Spleen (tissue), 11 donors: Measurements from ENCODE around the gene CCDC106. TPM values are rescaled to one million over a fixed set of nuclear protein-coding genes. Genes with fewer than 3 reads are reported as not detected.

Experiments
- DNase-seq: peaks from one replicate; pipeline ENCODE4 v3.0.0-alpha.2; 2020
- H3K27ac ChIP-seq, 8 donors: fragments of 200-600 bp; sonication (generic) in 7 of 8; 1 replicate in 4 of 8; 2 replicates in 4 of 8; pipeline versions ENCODE4 v1.5.0 to v1.8.0; 2016 to 2021; ENCODE audit warnings: inconsistent platforms in 4 of 8, mild to moderate bottlenecking in 4 of 8, moderate library complexity in 1 of 8
- H3K27me3 ChIP-seq, 7 donors: fragments of 200-600 bp; sonication (generic) in 6 of 7; replicated peaks in 1 of 7; 1 replicate in 4 of 7; 2 replicates in 3 of 7; pipeline versions ENCODE4 v1.5.0 to v1.8.0; 2016 to 2021; ENCODE audit warnings: inconsistent platforms in 3 of 7, mild to moderate bottlenecking in 1 of 7
- H3K36me3 ChIP-seq, 6 donors: fragments of 200-600 bp; sonication (generic) in 5 of 6; 1 replicate in 4 of 6; 2 replicates in 2 of 6; pipeline versions ENCODE4 v1.5.0 to v1.8.0; 2016 to 2021; ENCODE audit warnings: inconsistent platforms in 2 of 6
- H3K4me1 ChIP-seq, 6 donors: fragments of 200-600 bp; sonication (generic) in 5 of 6; 1 replicate in 3 of 6; 2 replicates in 3 of 6; pipeline versions ENCODE4 v1.5.0 to v1.8.0; 2016 to 2021; ENCODE audit warnings: inconsistent platforms in 3 of 6
- H3K4me3 ChIP-seq, 8 donors: fragments of 200-600 bp; sonication (generic) in 7 of 8; 1 replicate in 4 of 8; 2 replicates in 4 of 8; pipeline versions ENCODE4 v1.5.0 to v1.8.0; 2016 to 2021; ENCODE audit warnings: inconsistent platforms in 4 of 8, mild to moderate bottlenecking in 4 of 8, moderate library complexity in 2 of 8
- H3K9me3 ChIP-seq, 8 donors: fragments of 200-600 bp; sonication (generic) in 7 of 8; 1 replicate in 4 of 8; 2 replicates in 4 of 8; pipeline versions ENCODE4 v1.5.0 to v1.8.0; 2016 to 2021; ENCODE audit warnings: inconsistent platforms in 4 of 8
- POLR2A ChIP-seq, 3 donors: fragments of 450-650 bp; IDR thresholded peaks; one replicate each; pipeline ENCODE4 v1.5.1; 2017; ENCODE audit warnings: antibody characterized with exemption in 3 of 3, mild to moderate bottlenecking in 1 of 3
- POLR2AphosphoS5 ChIP-seq, 3 donors: sonication (generic); formaldehyde crosslinking; IDR thresholded peaks; one replicate each; pipeline ENCODE4 v1.5.1; 2017; ENCODE audit warnings: antibody characterized with exemption in 3 of 3
- WGBS, 5 donors: extraction: QIAGEN DNeasy Blood & Tissue Kit in 3 of 5; methylation state at CpG; one replicate each; pipeline versions ENCODE4 v1.1.5 to v1.1.7; 2013 to 2018; 5-methylcytosine and 5-hydroxymethylcytosine counted together
- intact Hi-C: fragments of 100-400 bp; cut with DNase I; formaldehyde crosslinking; loops from one replicate; pipeline ENCODE4 v1.15.0; 2023; ENCODE audit warnings: low total_unique reads
- polyA plus RNA-seq, 3 donors: library from polyadenylated mRNA; stranded (reverse); fragments of 200-250 nt; gene quantifications; one replicate each; pipeline ENCODE4 v1.2.1, GENCODE V29; 2013
- total RNA-seq, 7 donors: library from RNA; depleted of rRNA in 3 of 7; stranded (reverse); fragments of >200 nt in 3 of 7; fragmentation: NEBNext Ultra II Directional in 4 of 7; extraction: Animal tissue kit (Norgen Biotek cat#: 25700) in 4 of 7; gene quantifications; one replicate each; pipeline versions ENCODE4 v1.1.0 to v1.2.1, GENCODE V29; 2016 to 2021
- TF ChIP-seq, protein P1 (sequence below), 11 experiments: fragments of 200-600 bp in 7 of 11; fragments of 450-650 bp in 4 of 11; sonication (generic) in 4 of 11; IDR thresholded peaks in 8 of 11; conservative IDR thresholded peaks in 3 of 11; 1 replicate in 7 of 11; 2 replicates in 4 of 11; pipeline versions ENCODE4 v1.4.0 to v1.8.0; 2016 to 2021; ENCODE audit warnings: antibody characterized with exemption in 11 of 11, inconsistent platforms in 4 of 11, mild to moderate bottlenecking in 1 of 11
- donor health status: healthy with polysubstance abuse.
- donor health status: DM: no; HTN: no; CAD: no; lungs with moderate emphysema.
- donor health status: DM: no; HTN: no; CAD: no.
- donor health status: Bipolar disorder and iron deficiency.
- donor health status: healthy.
- donor health status: DM: no; HTN: no; CAD: no.
- donor health status: DM: yes; HTN: yes; CAD: no.

The CCDC106 gene
- total and polyA plus RNA-seq, 10 donors = 11.9 to 40.1 (median 18.6) TPM

DNA sequence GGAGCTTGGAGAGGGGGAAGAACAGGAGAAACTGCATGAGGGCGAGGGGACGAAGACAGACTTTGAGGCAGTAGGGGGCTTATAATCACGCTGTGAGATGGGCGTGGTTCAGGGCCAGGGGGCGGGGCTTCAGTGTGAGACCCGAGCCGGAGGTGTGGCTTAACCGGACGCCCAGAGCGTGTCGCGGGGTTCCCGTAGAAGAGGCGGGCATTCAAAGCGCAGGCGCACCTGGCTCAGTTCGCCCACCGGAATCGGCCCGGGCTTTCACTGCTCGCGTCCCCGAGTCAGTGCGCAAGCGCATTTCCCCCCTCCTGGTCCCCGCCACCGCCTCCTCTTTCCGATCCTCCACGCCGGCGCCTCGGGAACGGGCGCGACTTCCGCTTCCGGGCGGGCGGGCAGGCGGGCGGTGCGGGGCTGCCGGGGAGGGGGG lies 42.8 kb upstream of the CCDC106 start:
- DNase-seq = peak; percentile 99
- H3K36me3 ChIP-seq = peaks cover 0 to 42% (median 13%) of the 10 kb centered on the region in 6 donors
- H3K4me3 ChIP-seq = peak overlapping the region; percentile 61 to 97 (median 74)
- peaks cover 15 to 93% (median 62%) of the 10 kb centered on the region in 6 donors for H3K4me1 ChIP-seq
- H3K9me3 ChIP-seq = no peaks in the 10 kb centered on the region
- 0 to 5% (median 0%) methylated on average over 16 to 43 of the region's 43 CpGs for WGBS, 5 donors
- H3K27me3 ChIP-seq = no peaks in the 10 kb centered on the region
- TF ChIP-seq POLR2A (IDR thresholded peaks at IDR 0.05) = no peak
- peak; percentile 84 to 92 (median 89) for TF ChIP-seq POLR2AphosphoS5 (IDR thresholded peaks at IDR 0.05)
- H3K27ac ChIP-seq = peak overlapping the region; percentile 84 to 99 (median 96)
- intact Hi-C loops = no loop called here

DNA sequence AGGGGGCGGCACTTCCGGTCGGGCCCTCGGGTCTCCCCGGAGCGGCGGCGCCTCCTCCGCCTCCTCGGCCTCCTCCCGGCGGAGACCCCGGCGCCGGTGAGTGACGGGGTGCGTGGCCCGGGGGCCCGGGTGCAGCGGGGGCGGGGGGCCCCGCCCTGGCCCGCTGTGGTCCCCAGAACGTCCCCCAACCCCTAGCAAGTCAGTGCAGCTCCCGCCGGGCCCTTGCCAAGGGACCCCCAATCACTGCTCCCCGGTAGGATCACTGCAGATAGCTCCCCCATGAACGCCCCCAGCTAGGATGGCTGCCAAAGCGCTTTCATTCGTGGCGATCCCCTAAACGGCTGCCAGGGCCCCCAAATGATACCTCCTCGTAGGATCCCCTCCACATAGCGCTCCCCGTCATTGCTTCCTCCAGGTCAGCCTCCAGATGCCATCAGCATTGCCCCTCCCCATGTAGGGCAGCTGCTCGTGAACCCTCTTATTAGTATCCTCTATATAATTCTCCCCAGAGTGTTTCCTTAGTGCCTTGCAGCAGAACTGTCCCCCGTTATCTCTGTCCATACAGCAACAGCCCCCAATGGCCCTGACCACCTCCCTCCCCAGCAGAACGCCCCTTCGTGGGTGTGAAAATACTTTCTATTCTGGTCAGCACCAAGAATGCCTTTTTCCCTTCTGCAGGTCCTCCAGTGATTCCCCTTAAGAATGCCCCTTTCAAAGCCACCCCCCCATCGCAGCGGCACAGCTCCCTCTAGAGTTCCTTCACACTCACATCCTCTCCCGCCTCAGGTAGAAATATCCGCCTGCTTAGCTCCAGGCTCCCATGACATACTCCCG lies 42.2 kb upstream of the CCDC106 start, which contains the start of gene ZNF865:
ZNF865 (plus strand) TSS at position 11 of the 834 bp plus-strand sequence. CDS start 7,972 bp downstream, outside the sequence.
- TF ChIP-seq, protein P1, sequence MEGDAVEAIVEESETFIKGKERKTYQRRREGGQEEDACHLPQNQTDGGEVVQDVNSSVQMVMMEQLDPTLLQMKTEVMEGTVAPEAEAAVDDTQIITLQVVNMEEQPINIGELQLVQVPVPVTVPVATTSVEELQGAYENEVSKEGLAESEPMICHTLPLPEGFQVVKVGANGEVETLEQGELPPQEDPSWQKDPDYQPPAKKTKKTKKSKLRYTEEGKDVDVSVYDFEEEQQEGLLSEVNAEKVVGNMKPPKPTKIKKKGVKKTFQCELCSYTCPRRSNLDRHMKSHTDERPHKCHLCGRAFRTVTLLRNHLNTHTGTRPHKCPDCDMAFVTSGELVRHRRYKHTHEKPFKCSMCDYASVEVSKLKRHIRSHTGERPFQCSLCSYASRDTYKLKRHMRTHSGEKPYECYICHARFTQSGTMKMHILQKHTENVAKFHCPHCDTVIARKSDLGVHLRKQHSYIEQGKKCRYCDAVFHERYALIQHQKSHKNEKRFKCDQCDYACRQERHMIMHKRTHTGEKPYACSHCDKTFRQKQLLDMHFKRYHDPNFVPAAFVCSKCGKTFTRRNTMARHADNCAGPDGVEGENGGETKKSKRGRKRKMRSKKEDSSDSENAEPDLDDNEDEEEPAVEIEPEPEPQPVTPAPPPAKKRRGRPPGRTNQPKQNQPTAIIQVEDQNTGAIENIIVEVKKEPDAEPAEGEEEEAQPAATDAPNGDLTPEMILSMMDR (IDR thresholded peaks at IDR 0.05 in 8 of 11, conservative IDR thresholded peaks at IDR 0.05 in 3 of 11) = peak; percentile 43 to 75 (median 68)
- TF ChIP-seq POLR2A (IDR thresholded peaks at IDR 0.05) (no peak), POLR2AphosphoS5 (IDR thresholded peaks at IDR 0.05) (peak in 1 of 3 donors; percentile 38)
- Histone ChIP-seq H3K27ac (peak within 1 kb of the TSS; percentile 84 to 99 (median 96)), H3K27me3 (no peaks in the 10 kb centered on the region), H3K4me1 (peaks cover 16 to 95% (median 63%) of the 10 kb centered on the region in 6 donors), H3K4me3 (peak within 1 kb of the TSS; percentile 61 to 97 (median 74)), H3K36me3 (peaks cover 0 to 49% (median 15%) of the 10 kb centered on the region in 6 donors), H3K9me3 (no peaks in the 10 kb centered on the region)
- WGBS, 5 donors = 0 to 2% (median 1%) methylated on average over 18 to 44 of the region's 44 CpGs
- intact Hi-C loops = no loop called here
- peak; percentile 89 for DNase-seq

DNA sequence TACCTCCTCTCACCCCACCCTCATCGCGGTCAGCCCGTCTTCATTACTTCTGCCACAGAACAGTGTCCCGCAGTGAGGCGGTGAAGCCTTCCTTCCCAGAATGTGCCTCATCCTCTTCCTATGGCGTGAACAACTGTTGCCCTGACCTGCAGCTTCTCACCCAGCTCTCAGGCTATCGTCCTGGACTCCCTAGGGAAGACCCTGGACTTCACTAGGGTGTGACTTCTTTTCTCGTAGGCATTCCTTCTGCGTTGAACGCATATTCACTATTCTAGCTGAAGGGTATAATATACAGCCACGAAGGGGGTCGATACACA lies 41.6 kb upstream of the CCDC106 start:
- DNase-seq = no peak
- Histone ChIP-seq H3K27me3 (no peaks in the 10 kb centered on the region), H3K9me3 (no peaks in the 10 kb centered on the region), H3K36me3 (peaks cover 0 to 52% (median 15%) of the 10 kb centered on the region in 6 donors), H3K4me3 (peak overlapping the region; percentile 61 to 97 (median 74)), H3K4me1 (peaks cover 18 to 95% (median 63%) of the 10 kb centered on the region in 6 donors), H3K27ac (peak overlapping the region; percentile 55 to 99 (median 96))
- 24 to 26% (median 24%) methylated on average over 12 of the region's 12 CpGs for WGBS, 5 donors
- TF ChIP-seq POLR2AphosphoS5 (IDR thresholded peaks at IDR 0.05) = peak in 1 of 3 donors; percentile 2
- no peak for TF ChIP-seq POLR2A (IDR thresholded peaks at IDR 0.05)
- TF ChIP-seq, protein P1 (IDR thresholded peaks at IDR 0.05 in 8 of 11, conservative IDR thresholded peaks at IDR 0.05 in 3 of 11) = peak in 1 of 11 experiments; percentile 4
- intact Hi-C loops = no loop called here

DNA sequence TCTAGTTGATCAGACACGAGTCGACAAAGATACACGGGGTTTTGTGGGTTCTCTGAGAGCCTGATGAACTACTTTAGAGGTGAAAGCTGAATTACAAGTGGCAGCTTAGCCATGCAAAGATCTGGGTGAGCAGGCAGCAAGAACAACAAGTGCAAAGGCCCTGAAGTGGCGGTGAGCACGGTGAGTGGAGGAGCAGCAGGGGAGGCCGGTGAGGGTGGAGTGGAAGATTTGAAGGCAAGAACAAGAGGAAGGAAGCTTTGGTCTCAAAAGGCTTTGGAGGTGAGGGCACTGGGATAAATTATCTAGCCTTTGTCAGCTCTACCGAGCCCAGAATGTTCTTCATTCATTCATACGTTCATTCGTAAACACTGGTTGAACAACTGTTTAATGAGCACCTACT lies 41.2 kb upstream of the CCDC106 start:
- intact Hi-C loops = no loop called here
- Histone ChIP-seq H3K9me3 (no peaks in the 10 kb centered on the region), H3K27me3 (no peaks in the 10 kb centered on the region), H3K36me3 (peaks cover 0 to 52% (median 15%) of the 10 kb centered on the region in 6 donors), H3K27ac (peak overlapping the region; percentile 55 to 99 (median 96)), H3K4me3 (peak overlapping the region in 6 of 8 donors; percentile 61 to 97 (median 81)), H3K4me1 (peaks cover 20 to 95% (median 63%) of the 10 kb centered on the region in 6 donors)
- WGBS, 5 donors = 59 to 71% (median 62%) methylated on average over 9 of the region's 9 CpGs
- no peak for TF ChIP-seq POLR2AphosphoS5 (IDR thresholded peaks at IDR 0.05)
- TF ChIP-seq, protein P1 (IDR thresholded peaks at IDR 0.05 in 8 of 11, conservative IDR thresholded peaks at IDR 0.05 in 3 of 11) = no peak
- no peak for TF ChIP-seq POLR2A (IDR thresholded peaks at IDR 0.05)
- no peak for DNase-seq
